ENCODE data around the gene FAM53A.
"Not testable (repeated sequence)": the region's sequence is repeated elsewhere in the genome, so short reads cannot be mapped to it uniquely, and the experiment has no call there.

Gene FAM53A

GRCh38 chr4:1716065-1716945, 32.2 kb upstream of the FAM53A start:
- no peak for DNase-seq

GRCh38 chr4:1715002-1715758, 31.1 kb upstream of the FAM53A start:
- no peak for DNase-seq

GRCh38 chr4:1714303-1715001, 30.3 kb upstream of the FAM53A start:
- no peak for DNase-seq

GRCh38 chr4:1713003-1713851, 29.1 kb upstream of the FAM53A start:
- no peak for DNase-seq

GRCh38 chr4:1712216-1713002, 28.3 kb upstream of the FAM53A start, which contains the start of gene SLBP:
TSS of gene SLBP (minus strand) at chr4:1712319. CDS start at chr4:1712188, 131 bp downstream.
- DNase-seq, result peak; percentile 65

- no peak for DNase-seq
Measured at GRCh38 chr4:1711571-1712215, 27.6 kb upstream of the FAM53A start.

- no peak for DNase-seq
Measured at GRCh38 chr4:1711055-1711570, 27.0 kb upstream of the FAM53A start.

GRCh38 chr4:1708581-1708980, 24.5 kb upstream of the FAM53A start:
- DNase-seq, result no peak

GRCh38 chr4:1706358-1706757, 22.2 kb upstream of the FAM53A start:
- no peak for DNase-seq

- no peak for DNase-seq
Measured at GRCh38 chr4:1705732-1706131, 21.6 kb upstream of the FAM53A start.

GRCh38 chr4:1703867-1704266, 19.8 kb upstream of the FAM53A start:
- DNase-seq, result no peak

GRCh38 chr4:1701671-1702070, 17.6 kb upstream of the FAM53A start:
- DNase-seq, result not testable (repeated sequence)

GRCh38 chr4:1695913-1696312, 11.8 kb upstream of the FAM53A start:
- no peak for DNase-seq

- DNase-seq, result no peak
Measured at GRCh38 chr4:1693131-1693896, 9.2 kb upstream of the FAM53A start.

GRCh38 chr4:1691737-1692373, 7.7 kb upstream of the FAM53A start:
- no peak for DNase-seq

- DNase-seq, result no peak
Measured at GRCh38 chr4:1690698-1691097, 6.6 kb upstream of the FAM53A start.

GRCh38 chr4:1686440-1687036, 2.4 kb upstream of the FAM53A start:
- no peak for DNase-seq

GRCh38 chr4:1685235-1686150, 1.4 kb upstream of the FAM53A start:
- no peak for DNase-seq
